Breast epithelium (tissue), 4 donors: ENCODE data around the gene CRHR2. TPM values are rescaled to one million over a fixed set of nuclear protein-coding genes. Genes with fewer than 3 reads are reported as not detected.

ENCODE experiments used
- DNase-seq, 2 donors: peaks; one replicate each; pipeline ENCODE4 v3.0.0-alpha.2; 2019; ENCODE audit warnings: low spot score in 2 of 2
- H3K27ac ChIP-seq, 2 donors: fragments of 200-600 bp; sonication (generic) in 1 of 2; one replicate each; pipeline ENCODE4 v1.5.1; 2016 to 2019; ENCODE audit warnings: mild to moderate bottlenecking in 1 of 2
- H3K27me3 ChIP-seq, 2 donors: fragments of 200-600 bp; sonication (generic) in 1 of 2; one replicate each; pipeline versions ENCODE4 v1.5.1 to v1.6.0; 2017 to 2019; ENCODE audit warnings: control low read depth in 1 of 2, mild to moderate bottlenecking in 1 of 2
- H3K36me3 ChIP-seq: fragments of 200-600 bp; one replicate; pipeline ENCODE4 v1.5.1; 2019
- H3K4me1 ChIP-seq, 2 donors: fragments of 200-600 bp; sonication (generic); one replicate each; pipeline ENCODE4 v1.5.1; 2016 to 2019; ENCODE audit warnings: control low read depth in 1 of 2
- H3K4me3 ChIP-seq, 3 donors: fragments of 200-600 bp; sonication (generic); 1 replicate in 2 of 3; 2 replicates in 1 of 3; pipeline ENCODE4 v1.5.1; 2016 to 2019; ENCODE audit warnings: mild to moderate bottlenecking in 3 of 3, moderate library complexity in 2 of 3
- H3K9me3 ChIP-seq, 2 donors: fragments of 200-600 bp; sonication (generic) in 1 of 2; one replicate each; pipeline ENCODE4 v1.5.1; 2016 to 2019; ENCODE audit warnings: control low read depth in 1 of 2
- CTCF ChIP-seq, 3 donors: fragments of 450-650 bp; IDR thresholded peaks; one replicate each; pipeline ENCODE4 v1.5.1; 2016 to 2017; ENCODE audit warnings: antibody characterized with exemption in 3 of 3, mild to moderate bottlenecking in 3 of 3, moderate library complexity in 3 of 3
- POLR2A ChIP-seq: fragments of 450-650 bp; IDR thresholded peaks from one replicate; pipeline ENCODE4 v1.6.1; 2016; ENCODE audit warnings: antibody characterized with exemption, mild to moderate bottlenecking, moderate library complexity
- POLR2AphosphoS5 ChIP-seq, 3 donors: sonication (generic); formaldehyde crosslinking; IDR thresholded peaks; one replicate each; pipeline ENCODE4 v1.6.1; 2017; ENCODE audit warnings: antibody characterized with exemption in 3 of 3
- intact Hi-C: fragments of 100-400 bp; cut with DNase I; formaldehyde crosslinking; loops from one replicate; pipeline ENCODE4 v1.15.1; 2023; ENCODE audit warnings: low total_unique reads
- total RNA-seq, 3 donors: library from RNA; depleted of rRNA; stranded (reverse); fragments of >200 nt; gene quantifications; one replicate each; pipeline ENCODE4 v1.1.0, GENCODE V29; 2016

The CRHR2 gene
- total RNA-seq, 3 donors from 2014 or later, result under 0.01 to 0.16 (median 0.15) TPM

- Histone ChIP-seq H3K9me3 (no peaks in the 10 kb centered on the region), H3K36me3 (no peaks in the 10 kb centered on the region), H3K4me3 (no peak overlapping the region), H3K27ac (no peak overlapping the region), H3K27me3 (peaks cover 0 to 15% of the 10 kb centered on the region in 2 donors), H3K4me1 (no peaks in the 10 kb centered on the region)
- intact Hi-C loops, result loop anchor here (1.0 kb wide), 1 partner anchor 24 kb away; no protein-coding TSS in a partner anchor
- no peak for DNase-seq
- TF ChIP-seq POLR2AphosphoS5 (IDR thresholded peaks at IDR 0.05), result no peak
- no peak for TF ChIP-seq CTCF (IDR thresholded peaks at IDR 0.05)
- no peak for TF ChIP-seq POLR2A
Measured at GRCh38 chr7:30688718-30689221, 6.5 kb upstream of the CRHR2 start.

GRCh38 chr7:30687604-30688003 lies 5.3 kb upstream of the CRHR2 start:
- peaks cover 0 to 26% of the 10 kb centered on the region in 2 donors for H3K27me3 ChIP-seq
- no peaks in the 10 kb centered on the region for H3K36me3 ChIP-seq
- intact Hi-C loops, result loop anchor here (1.0 kb wide), 1 partner anchor 23 kb away; no protein-coding TSS in a partner anchor
- H3K4me1 ChIP-seq, result no peaks in the 10 kb centered on the region
- no peaks in the 10 kb centered on the region for H3K9me3 ChIP-seq
- no peak overlapping the region for H3K27ac ChIP-seq
- DNase-seq, result no peak
- H3K4me3 ChIP-seq, result no peak overlapping the region
- TF ChIP-seq POLR2AphosphoS5 (IDR thresholded peaks at IDR 0.05) (no peak), CTCF (IDR thresholded peaks at IDR 0.05) (no peak), POLR2A (no peak)

GRCh38 chr7:30684351-30684750 lies 2.1 kb upstream of the CRHR2 start:
- H3K4me3 ChIP-seq, result no peak overlapping the region
- TF ChIP-seq POLR2AphosphoS5 (IDR thresholded peaks at IDR 0.05) (no peak), CTCF (IDR thresholded peaks at IDR 0.05) (no peak), POLR2A (no peak)
- intact Hi-C loops, result no loop called here

GRCh38 chr7:30683816-30684215 lies 1.6 kb upstream of the CRHR2 start:
- peaks cover 2 to 53% of the 10 kb centered on the region in 2 donors for H3K27me3 ChIP-seq
- intact Hi-C loops, result no loop called here
- no peak for DNase-seq
- no peak overlapping the region for H3K4me3 ChIP-seq
- H3K4me1 ChIP-seq, result peaks cover 7 to 8% of the 10 kb centered on the region in 2 donors
- TF ChIP-seq CTCF (IDR thresholded peaks at IDR 0.05) (no peak), POLR2A (no peak), POLR2AphosphoS5 (IDR thresholded peaks at IDR 0.05) (no peak)
- H3K9me3 ChIP-seq, result no peaks in the 10 kb centered on the region
- no peak overlapping the region for H3K27ac ChIP-seq
- no peaks in the 10 kb centered on the region for H3K36me3 ChIP-seq

More at GRCh38 chr7:30684351-30684750, 2.1 kb upstream of the CRHR2 start:
- Histone ChIP-seq H3K9me3 (no peaks in the 10 kb centered on the region), H3K4me1 (peaks cover 7 to 8% of the 10 kb centered on the region in 2 donors), H3K36me3 (no peaks in the 10 kb centered on the region), H3K27me3 (peaks cover 2 to 53% of the 10 kb centered on the region in 2 donors), H3K27ac (no peak overlapping the region)
- no peak for DNase-seq

GRCh38 chr7:30683306-30683705 lies 1.1 kb upstream of the CRHR2 start:
- Histone ChIP-seq H3K4me3 (no peak overlapping the region), H3K27ac (no peak overlapping the region), H3K36me3 (no peaks in the 10 kb centered on the region), H3K9me3 (no peaks in the 10 kb centered on the region), H3K27me3 (peaks cover 2 to 53% of the 10 kb centered on the region in 2 donors), H3K4me1 (peaks cover 7 to 8% of the 10 kb centered on the region in 2 donors)
- TF ChIP-seq POLR2A (no peak), POLR2AphosphoS5 (IDR thresholded peaks at IDR 0.05) (no peak), CTCF (IDR thresholded peaks at IDR 0.05) (no peak)
- DNase-seq, result no peak
- intact Hi-C loops, result no loop called here
